PC-3 (cell line): ENCODE results near the gene DRD3.

ENCODE experiments used
- EZH2 ChIP-seq: fragments of 300-600 bp; sonication (generic); IDR thresholded peaks from one replicate; pipeline ENCODE4 v1.6.1; 2017; ENCODE audit warnings: antibody characterized with exemption, mild to moderate bottlenecking, low read length; ENCODE audit not compliant: unreplicated experiment
- EZH2phosphoT487 ChIP-seq: fragments of 300-600 bp; sonication (generic); IDR thresholded peaks from 2 replicates; pipeline ENCODE4 v1.6.1; 2018; ENCODE audit warnings: mild to moderate bottlenecking, antibody characterized with exemption, low read length, borderline replicate concordance
- TF ChIP-seq, protein P1 (sequence below): fragments of 300-600 bp; sonication (generic); conservative IDR thresholded peaks from 2 replicates; pipeline ENCODE4 v1.5.1; 2017; ENCODE audit warnings: antibody characterized with exemption, low read depth, mild to moderate bottlenecking, low read length

DNA sequence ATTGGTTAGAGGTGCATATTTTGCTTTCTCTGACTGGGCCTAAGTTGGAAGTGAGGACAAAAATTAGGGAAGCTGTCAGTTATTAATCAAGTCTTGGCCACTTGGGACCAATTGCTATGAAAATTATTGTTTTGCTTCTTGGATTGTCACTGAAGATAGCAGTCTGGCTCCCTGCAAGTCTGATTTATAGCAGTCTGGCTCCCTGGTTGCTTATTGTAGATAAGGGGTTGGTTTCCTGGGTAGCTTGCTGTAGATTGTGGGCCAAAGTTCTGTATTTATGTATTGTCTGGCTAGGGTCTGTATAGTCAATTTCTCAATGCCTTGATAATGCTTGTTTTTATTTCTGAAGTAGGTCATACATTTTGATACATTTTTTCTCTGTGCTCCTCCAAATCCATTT lies 13.3 kb upstream of the DRD3 start:
- TF ChIP-seq, protein P1, sequence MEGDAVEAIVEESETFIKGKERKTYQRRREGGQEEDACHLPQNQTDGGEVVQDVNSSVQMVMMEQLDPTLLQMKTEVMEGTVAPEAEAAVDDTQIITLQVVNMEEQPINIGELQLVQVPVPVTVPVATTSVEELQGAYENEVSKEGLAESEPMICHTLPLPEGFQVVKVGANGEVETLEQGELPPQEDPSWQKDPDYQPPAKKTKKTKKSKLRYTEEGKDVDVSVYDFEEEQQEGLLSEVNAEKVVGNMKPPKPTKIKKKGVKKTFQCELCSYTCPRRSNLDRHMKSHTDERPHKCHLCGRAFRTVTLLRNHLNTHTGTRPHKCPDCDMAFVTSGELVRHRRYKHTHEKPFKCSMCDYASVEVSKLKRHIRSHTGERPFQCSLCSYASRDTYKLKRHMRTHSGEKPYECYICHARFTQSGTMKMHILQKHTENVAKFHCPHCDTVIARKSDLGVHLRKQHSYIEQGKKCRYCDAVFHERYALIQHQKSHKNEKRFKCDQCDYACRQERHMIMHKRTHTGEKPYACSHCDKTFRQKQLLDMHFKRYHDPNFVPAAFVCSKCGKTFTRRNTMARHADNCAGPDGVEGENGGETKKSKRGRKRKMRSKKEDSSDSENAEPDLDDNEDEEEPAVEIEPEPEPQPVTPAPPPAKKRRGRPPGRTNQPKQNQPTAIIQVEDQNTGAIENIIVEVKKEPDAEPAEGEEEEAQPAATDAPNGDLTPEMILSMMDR = no peak
- TF ChIP-seq EZH2 (no peak), EZH2phosphoT487 (no peak)
